NCI-H82 treated with DMSO at 0.1 percent for 48 hours (cell line): ENCODE data around the gene TRPM4.
"Not testable (repeated sequence)": the region's sequence is repeated elsewhere in the genome, so short reads cannot be mapped to it uniquely, and the experiment has no call there.

Source experiments
- DNase-seq: peaks from one replicate; lab custom pipeline; 2025; ENCODE audit not compliant: unreplicated experiment; lab: John Stamatoyannopoulos, UW

TRPM4 gene

GRCh38 chr19:49224441-49224840 is 66.8 kb downstream of the TRPM4 start:
- not testable (repeated sequence) for DNase-seq

- peak; percentile 62 for DNase-seq
Observed at GRCh38 chr19:49224879-49225278, 67.3 kb downstream of the TRPM4 start.

- DNase-seq = no peak
Observed at GRCh38 chr19:49229416-49229815, 71.8 kb downstream of the TRPM4 start.

- no peak for DNase-seq
Observed at GRCh38 chr19:49231389-49231788, 73.8 kb downstream of the TRPM4 start.

- no peak for DNase-seq
Observed at GRCh38 chr19:49231804-49232203, 74.2 kb downstream of the TRPM4 start.

- no peak for DNase-seq
Observed at GRCh38 chr19:49233163-49233562, 75.6 kb downstream of the TRPM4 start.

- no peak for DNase-seq
Observed at GRCh38 chr19:49241769-49242168, 84.2 kb downstream of the TRPM4 start.

- DNase-seq = no peak
Observed at GRCh38 chr19:49243129-49243528, 85.5 kb downstream of the TRPM4 start.

GRCh38 chr19:49243726-49244125 is 86.1 kb downstream of the TRPM4 start:
- no peak for DNase-seq

- DNase-seq = no peak
Observed at GRCh38 chr19:49244256-49244655, 86.7 kb downstream of the TRPM4 start.

GRCh38 chr19:49247676-49248075 is 90.1 kb downstream of the TRPM4 start:
- DNase-seq = no peak

GRCh38 chr19:49249933-49250332 is 92.3 kb downstream of the TRPM4 start:
- DNase-seq = no peak

- DNase-seq = no peak
Observed at GRCh38 chr19:49255674-49256073, 98.1 kb downstream of the TRPM4 start.

- no peak for DNase-seq
Observed at GRCh38 chr19:49256691-49257090, 99.1 kb downstream of the TRPM4 start.
